WTC11 (cell line): ENCODE results near the gene USH1G. TPM values are rescaled to one million over a fixed set of nuclear protein-coding genes. Genes with fewer than 3 reads are reported as not detected.
"Not testable (repeated sequence)": the region's sequence is repeated elsewhere in the genome, so short reads cannot be mapped to it uniquely, and the experiment has no call there.

Experiments
- ATAC-seq: fragments of 200-7000 bp; cut with Tn5 transposase; 2 replicates; pipeline ENCODE4 v1.10.0; 2021; ENCODE audit warnings: mild to moderate bottlenecking, moderate library complexity
- CTCF ChIA-PET: fragments of 300-600 bp; sonication (Branson Sonifier 250); formaldehyde crosslinking; loops from one replicate; lab custom pipeline; 2021; ENCODE audit warnings: antibody characterized with exemption; lab: Charles Lee
- POLR2A ChIA-PET: fragments of 350-600 bp; sonication (Branson Sonifier 250); formaldehyde crosslinking; loops from one replicate; lab custom pipeline; 2021; ENCODE audit warnings: antibody characterized with exemption; lab: Charles Lee
- DNase-seq: peaks from one replicate; pipeline ENCODE4 v3.0.0; 2021; ENCODE audit warnings: low spot score
- H3K27ac Mint-ChIP-seq: 2 replicates; pipeline ENCODE4 v1.8.0; 2021; ENCODE audit warnings: mixed read lengths
- H3K27me3 Mint-ChIP-seq: 2 replicates; pipeline ENCODE4 v1.8.0; 2021; ENCODE audit warnings: low read depth, mild to moderate bottlenecking, moderate library complexity, mixed read lengths
- H3K36me3 Mint-ChIP-seq: 2 replicates; pipeline ENCODE4 v1.8.0; 2021; ENCODE audit warnings: mixed read lengths
- H3K4me1 Mint-ChIP-seq: 2 replicates; pipeline ENCODE4 v1.8.0; 2022; ENCODE audit warnings: mixed read lengths
- H3K4me3 Mint-ChIP-seq: 2 replicates; pipeline ENCODE4 v1.8.0; 2021; ENCODE audit warnings: mild to moderate bottlenecking, moderate library complexity, mixed read lengths
- H3K9me3 Mint-ChIP-seq: 2 replicates; pipeline ENCODE4 v1.8.0; 2021; ENCODE audit warnings: mixed read lengths
- AFF4 ChIP-seq: sonication (generic); formaldehyde crosslinking; IDR thresholded peaks from 2 replicates; pipeline ENCODE4 v1.8.1; 2023; ENCODE audit warnings: mild to moderate bottlenecking, missing genetic modification reagents, borderline replicate concordance
- AR ChIP-seq: fragments of 250-450 bp; sonication (Bioruptor Pico); IDR thresholded peaks from 2 replicates; pipeline ENCODE4 v1.9.0; 2021; ENCODE audit warnings: mild to moderate bottlenecking
- ATF1 ChIP-seq: sonication (generic); formaldehyde crosslinking; IDR thresholded peaks from 2 replicates; pipeline ENCODE4 v1.8.1; 2023; ENCODE audit warnings: mild to moderate bottlenecking, moderate library complexity, missing genetic modification reagents
- E2F4 ChIP-seq: sonication (generic); formaldehyde crosslinking; IDR thresholded peaks from 2 replicates; pipeline ENCODE4 v1.8.1; 2022; ENCODE audit warnings: low read depth, mild to moderate bottlenecking, moderate library complexity, missing genetic modification reagents, borderline replicate concordance
- E2F5 ChIP-seq: sonication (generic); formaldehyde crosslinking; IDR thresholded peaks from 2 replicates; pipeline ENCODE4 v1.8.1; 2022; ENCODE audit warnings: mild to moderate bottlenecking, moderate library complexity, missing genetic modification reagents
- ERG ChIP-seq: fragments of 250-450 bp; sonication (Bioruptor Pico); IDR thresholded peaks from 2 replicates; pipeline ENCODE4 v1.8.0; 2021; ENCODE audit warnings: mild to moderate bottlenecking
- ETV6 ChIP-seq: sonication (generic); formaldehyde crosslinking; IDR thresholded peaks from 2 replicates; pipeline ENCODE4 v1.8.1; 2022; ENCODE audit warnings: mild to moderate bottlenecking, missing genetic modification reagents
- FOXP1 ChIP-seq: sonication (generic); formaldehyde crosslinking; IDR thresholded peaks from 2 replicates; pipeline ENCODE4 v1.8.0; 2022; ENCODE audit warnings: missing genetic modification reagents, mild to moderate bottlenecking, moderate library complexity, borderline replicate concordance
- KAT7 ChIP-seq: sonication (generic); formaldehyde crosslinking; IDR thresholded peaks from 2 replicates; pipeline ENCODE4 v1.8.1; 2023; ENCODE audit warnings: missing genetic modification reagents, mild to moderate bottlenecking, borderline replicate concordance
- NFYB ChIP-seq: sonication (generic); formaldehyde crosslinking; conservative IDR thresholded peaks from 2 replicates; pipeline ENCODE4 v1.8.0; 2022; ENCODE audit warnings: low read depth, missing genetic modification reagents
- TEAD1 ChIP-seq: sonication (generic); formaldehyde crosslinking; IDR thresholded peaks from 2 replicates; pipeline ENCODE4 v1.8.0; 2022; ENCODE audit warnings: mild to moderate bottlenecking, missing genetic modification reagents
- TEAD4 ChIP-seq: sonication (generic); formaldehyde crosslinking; IDR thresholded peaks from 2 replicates; pipeline ENCODE4 v1.8.0; 2022; ENCODE audit warnings: mild to moderate bottlenecking, missing genetic modification reagents
- USF1 ChIP-seq: sonication (generic); formaldehyde crosslinking; IDR thresholded peaks from 2 replicates; pipeline ENCODE4 v1.8.0; 2022; ENCODE audit warnings: mild to moderate bottlenecking, missing genetic modification reagents
- ZBTB43 ChIP-seq: sonication (generic); formaldehyde crosslinking; IDR thresholded peaks from 2 replicates; pipeline ENCODE4 v1.8.1; 2023; ENCODE audit warnings: mild to moderate bottlenecking, missing genetic modification reagents
- ZNF219 ChIP-seq: sonication (generic); formaldehyde crosslinking; IDR thresholded peaks from 2 replicates; pipeline ENCODE4 v1.8.0; 2023; ENCODE audit warnings: missing genetic modification reagents, mild to moderate bottlenecking, borderline replicate concordance
- ZNF232 ChIP-seq: sonication (generic); formaldehyde crosslinking; IDR thresholded peaks from 2 replicates; pipeline ENCODE4 v1.8.0; 2022; ENCODE audit warnings: mild to moderate bottlenecking, missing genetic modification reagents
- ZNF263 ChIP-seq: sonication (generic); formaldehyde crosslinking; IDR thresholded peaks from 2 replicates; pipeline ENCODE4 v1.8.1; 2022; ENCODE audit warnings: low read depth, mild to moderate bottlenecking, moderate library complexity, missing genetic modification reagents
- total RNA-seq: library from RNA; stranded (reverse); gene quantifications from 3 replicates; pipeline ENCODE4 v1.2.3, GENCODE V29; 2021

USH1G gene
- total RNA-seq, 1 experiment from 2014 or later: 1.9 TPM

GRCh38 chr17:74906214-74906793 is 16.8 kb downstream of the USH1G start:
- peaks cover 36% of the 10 kb centered on the region for H3K4me1 Mint-ChIP-seq
- not testable (repeated sequence) for ATAC-seq, H3K27ac Mint-ChIP-seq, H3K36me3 Mint-ChIP-seq, H3K4me3 Mint-ChIP-seq, DNase-seq, H3K9me3 Mint-ChIP-seq
- CTCF ChIA-PET: interaction anchor here (0.9 to 1.6 kb wide), 6 partner anchors 19 to 54 kb away, joined by 3 to 9 read pairs (median 4); partner anchors contain the start of gene FDXR
- peaks cover 20% of the 10 kb centered on the region for H3K27me3 Mint-ChIP-seq
- TF ChIP-seq NFYB (CRISPR knock-in tag): peak; percentile 70
- POLR2A ChIA-PET: interaction anchor here (0.7 to 1.5 kb wide), 3 partner anchors 18 to 36 kb away, joined by 3 read pairs; partner anchors contain the start of gene FDXR

GRCh38 chr17:74904687-74905409 is 18.2 kb downstream of the USH1G start:
- no peak overlapping the region for H3K4me3 Mint-ChIP-seq
- CTCF ChIA-PET: no interaction called here
- TF ChIP-seq ZBTB43 (no peak), AR (CRISPR knock-in tag) (no peak), KAT7 (CRISPR knock-in tag) (no peak), ERG (CRISPR knock-in tag) (no peak), ZNF219 (CRISPR knock-in tag) (no peak), E2F5 (CRISPR knock-in tag) (no peak), E2F4 (CRISPR knock-in tag) (no peak), ZNF263 (CRISPR knock-in tag) (no peak), FOXP1 (CRISPR knock-in tag) (no peak), ZNF232 (no peak), ATF1 (CRISPR knock-in tag) (no peak), ETV6 (CRISPR knock-in tag) (no peak), USF1 (no peak), NFYB (CRISPR knock-in tag) (no peak), TEAD1 (CRISPR knock-in tag) (no peak), TEAD4 (no peak), AFF4 (CRISPR knock-in tag) (no peak)
- TF ChIP-seq, all 79 proteins: peak for 0
- POLR2A ChIA-PET: interaction anchor here (0.7 kb wide), 1 partner anchor 18 kb away, joined by 5 read pairs; the partner anchor contains the start of gene USH1G
- Mint-ChIP-seq H3K9me3 (peaks cover 5% of the 10 kb centered on the region), H3K27ac (no peak overlapping the region), H3K36me3 (0 out of 2 replicates have a peak, but pooled peaks cover 3% of the 10 kb centered on the region), H3K27me3 (peaks cover 20% of the 10 kb centered on the region), H3K4me1 (peaks cover 24% of the 10 kb centered on the region)
- ATAC-seq: no peak
- no peak for DNase-seq
